GM19463 (cell line): ENCODE measurements around the gene ALG12.

Experiments
- ATAC-seq: cut with Tn5 transposase; IDR thresholded peaks from one replicate; pipeline ENCODE4 v1.9.1; 2021; ENCODE audit warnings: mild to moderate bottlenecking, moderate library complexity; ENCODE audit not compliant: unreplicated experiment

The ALG12 gene

GRCh38 chr22:49958366-49958921 is 40.2 kb upstream of the ALG12 start:
- ATAC-seq = no peak

- no peak for ATAC-seq
Observed at GRCh38 chr22:49957826-49958365, 39.7 kb upstream of the ALG12 start.

GRCh38 chr22:49956914-49957825 is 38.9 kb upstream of the ALG12 start:
- ATAC-seq = no peak

GRCh38 chr22:49956418-49956770 is 38.2 kb upstream of the ALG12 start:
- no peak for ATAC-seq

GRCh38 chr22:49955581-49956417 is 37.6 kb upstream of the ALG12 start:
- no peak for ATAC-seq

GRCh38 chr22:49954991-49955580 is 36.8 kb upstream of the ALG12 start:
- ATAC-seq = no peak

- no peak for ATAC-seq
Observed at GRCh38 chr22:49954354-49954753, 36.1 kb upstream of the ALG12 start.

DNA sequence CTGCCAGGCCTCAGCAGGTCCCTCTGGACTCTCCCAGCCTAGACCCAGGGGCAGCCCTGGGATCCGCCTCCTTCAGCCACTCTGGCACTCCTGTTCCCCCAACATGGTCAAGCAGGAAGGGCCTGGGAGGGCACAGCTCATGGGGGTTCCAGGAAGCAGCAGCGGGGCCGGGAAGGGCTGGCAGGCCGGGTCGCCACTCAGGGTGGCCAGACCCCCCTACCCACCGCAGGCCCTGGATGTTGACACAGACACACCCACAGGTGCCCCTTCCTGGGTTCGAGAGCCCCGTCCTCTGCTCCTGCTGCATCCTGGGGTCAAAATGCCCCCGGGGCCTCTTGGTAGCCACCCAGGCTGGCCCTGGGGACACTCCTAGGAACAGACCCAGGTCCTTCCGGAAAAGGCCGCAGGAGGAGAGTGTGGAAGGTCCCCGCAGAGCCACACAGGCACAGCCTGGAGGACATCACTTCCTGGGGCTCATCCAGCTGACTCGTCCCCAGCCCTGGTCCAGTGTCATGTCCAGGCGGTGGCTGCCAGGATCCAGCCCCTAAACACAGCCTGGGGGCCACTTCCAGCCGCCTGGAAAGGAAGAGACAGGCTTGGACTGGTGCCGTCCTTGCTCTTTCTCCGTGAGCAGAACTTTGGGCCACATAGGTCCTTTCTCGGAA is 35.6 kb upstream of the ALG12 start:
- no peak for ATAC-seq

DNA sequence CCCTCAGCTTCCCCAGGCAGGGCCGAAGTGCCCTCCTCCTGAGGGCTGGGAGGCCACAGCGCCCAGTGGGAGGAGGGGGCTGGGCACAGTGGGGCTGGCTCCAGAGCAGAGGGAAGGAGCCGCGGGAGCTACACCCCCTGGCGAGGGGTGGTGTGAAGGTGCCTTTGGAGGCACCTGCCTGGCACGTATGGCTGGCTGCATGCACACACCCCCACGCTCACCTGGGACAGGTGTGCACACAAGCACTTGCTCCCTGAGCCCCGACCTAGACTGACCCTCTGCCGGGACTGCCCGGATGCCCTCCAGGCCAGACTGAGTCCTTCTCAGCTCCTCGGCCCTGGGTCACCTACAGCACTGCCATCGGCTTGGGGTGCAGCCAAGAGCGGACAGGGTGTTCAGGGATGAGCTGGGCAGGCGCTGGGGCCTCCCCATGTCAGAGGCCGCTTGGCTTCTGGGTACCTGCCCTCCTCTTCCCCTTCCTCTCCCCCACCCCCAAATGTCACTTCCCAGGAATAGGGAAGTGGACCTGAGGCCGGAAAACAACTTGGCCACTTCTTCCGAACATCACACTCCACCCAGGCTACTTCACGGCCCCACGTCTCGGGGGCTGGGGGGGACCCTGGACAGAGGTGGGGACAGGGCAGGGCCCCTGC is 34.9 kb upstream of the ALG12 start:
- ATAC-seq = no peak

DNA sequence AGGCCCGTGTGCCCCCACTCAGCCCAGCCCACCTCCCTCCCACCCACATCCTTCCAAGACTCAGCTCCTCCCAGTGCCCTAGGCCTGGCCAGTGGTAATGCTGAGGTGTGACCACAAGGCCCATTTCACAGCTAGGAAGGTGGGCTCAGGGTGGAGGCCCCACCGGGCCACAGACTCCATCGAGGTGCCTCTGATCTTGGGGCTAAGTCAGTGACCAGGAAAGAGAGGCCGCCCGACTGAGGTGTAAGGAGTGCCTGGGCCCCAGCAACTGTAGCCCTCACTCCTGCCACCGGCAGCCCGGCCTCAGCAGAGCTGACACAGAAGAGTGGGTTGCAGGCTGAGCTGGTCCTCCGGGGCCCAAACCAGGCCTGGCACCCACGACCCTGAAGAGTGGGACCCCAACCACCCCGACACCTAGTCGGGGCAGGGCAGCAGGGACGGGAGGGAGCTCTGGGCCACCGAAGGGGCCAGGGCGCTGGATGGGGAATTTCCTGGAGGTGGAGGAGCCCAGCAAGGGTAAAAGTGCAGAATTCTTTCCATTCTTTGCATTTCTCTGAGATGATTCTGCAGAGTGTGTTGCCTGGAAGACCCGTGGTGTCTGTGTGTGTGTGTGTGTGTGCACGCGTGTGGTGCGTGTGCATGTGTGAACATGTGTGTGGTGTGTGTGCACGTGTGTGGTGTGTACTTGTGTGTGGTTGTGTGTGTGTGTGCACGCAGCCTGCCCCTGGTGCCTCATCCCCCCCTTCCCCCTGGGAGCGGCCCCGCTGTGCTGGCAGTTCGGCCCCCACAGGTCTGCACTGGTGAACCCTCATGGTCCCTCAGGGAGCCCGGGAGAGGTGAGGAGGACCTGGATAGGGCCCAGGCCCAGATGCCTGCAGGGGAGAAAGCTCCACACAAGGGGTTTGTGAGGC is 34.0 kb upstream of the ALG12 start:
- no peak for ATAC-seq

DNA sequence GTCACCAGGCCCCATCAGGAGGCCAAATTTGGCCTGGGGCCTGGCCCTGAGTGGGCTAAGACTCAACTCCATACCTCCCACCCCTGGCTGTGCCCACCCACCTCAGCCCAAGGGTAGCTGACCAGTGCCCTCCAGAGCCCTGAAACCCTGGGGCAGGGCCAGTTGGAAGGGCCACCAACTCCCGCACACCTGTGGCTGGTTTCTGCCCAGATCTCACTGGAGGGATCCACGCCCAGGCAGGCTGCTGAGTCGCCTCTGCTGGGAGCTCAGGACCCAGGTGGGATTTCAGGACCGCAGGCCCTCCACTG is 33.4 kb upstream of the ALG12 start:
- no peak for ATAC-seq

DNA sequence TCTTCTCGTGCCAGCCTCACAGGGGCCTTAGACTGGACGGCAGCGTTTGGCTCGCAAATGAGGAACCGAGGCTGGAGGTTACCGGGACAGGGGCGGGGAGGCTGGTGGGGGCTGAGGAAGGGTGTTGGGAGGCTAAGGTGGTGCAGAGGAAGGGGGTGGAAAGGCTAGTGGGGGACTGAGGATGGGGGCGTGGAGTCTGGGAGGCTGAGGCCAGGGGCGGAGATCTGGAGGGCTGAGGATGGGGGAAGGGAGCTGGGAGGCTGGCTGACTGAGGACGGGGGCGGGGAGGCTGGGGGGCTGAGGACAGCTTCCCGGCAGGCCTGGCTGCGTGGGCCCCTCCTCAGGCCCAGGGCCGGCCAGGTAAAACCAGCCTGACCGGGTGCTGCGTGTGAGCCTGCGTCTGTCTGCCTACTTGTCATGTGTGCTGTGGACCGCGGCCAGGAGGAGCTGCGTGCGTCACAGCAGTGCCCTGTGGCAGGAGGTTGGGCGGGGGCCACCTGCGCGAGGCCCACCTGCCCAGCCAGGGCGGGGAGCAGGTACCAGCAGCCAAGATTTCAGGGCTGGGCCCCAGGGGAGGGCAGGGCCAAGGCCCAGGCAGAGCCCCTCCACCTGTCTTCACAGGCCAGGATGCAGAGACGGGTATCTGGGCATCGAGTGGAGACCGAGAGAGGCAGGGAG is 32.9 kb upstream of the ALG12 start:
- peak; percentile 98 for ATAC-seq

GRCh38 chr22:49950396-49950994 is 32.3 kb upstream of the ALG12 start:
- ATAC-seq = no peak

GRCh38 chr22:49949914-49950292 is 31.7 kb upstream of the ALG12 start:
- no peak for ATAC-seq

DNA sequence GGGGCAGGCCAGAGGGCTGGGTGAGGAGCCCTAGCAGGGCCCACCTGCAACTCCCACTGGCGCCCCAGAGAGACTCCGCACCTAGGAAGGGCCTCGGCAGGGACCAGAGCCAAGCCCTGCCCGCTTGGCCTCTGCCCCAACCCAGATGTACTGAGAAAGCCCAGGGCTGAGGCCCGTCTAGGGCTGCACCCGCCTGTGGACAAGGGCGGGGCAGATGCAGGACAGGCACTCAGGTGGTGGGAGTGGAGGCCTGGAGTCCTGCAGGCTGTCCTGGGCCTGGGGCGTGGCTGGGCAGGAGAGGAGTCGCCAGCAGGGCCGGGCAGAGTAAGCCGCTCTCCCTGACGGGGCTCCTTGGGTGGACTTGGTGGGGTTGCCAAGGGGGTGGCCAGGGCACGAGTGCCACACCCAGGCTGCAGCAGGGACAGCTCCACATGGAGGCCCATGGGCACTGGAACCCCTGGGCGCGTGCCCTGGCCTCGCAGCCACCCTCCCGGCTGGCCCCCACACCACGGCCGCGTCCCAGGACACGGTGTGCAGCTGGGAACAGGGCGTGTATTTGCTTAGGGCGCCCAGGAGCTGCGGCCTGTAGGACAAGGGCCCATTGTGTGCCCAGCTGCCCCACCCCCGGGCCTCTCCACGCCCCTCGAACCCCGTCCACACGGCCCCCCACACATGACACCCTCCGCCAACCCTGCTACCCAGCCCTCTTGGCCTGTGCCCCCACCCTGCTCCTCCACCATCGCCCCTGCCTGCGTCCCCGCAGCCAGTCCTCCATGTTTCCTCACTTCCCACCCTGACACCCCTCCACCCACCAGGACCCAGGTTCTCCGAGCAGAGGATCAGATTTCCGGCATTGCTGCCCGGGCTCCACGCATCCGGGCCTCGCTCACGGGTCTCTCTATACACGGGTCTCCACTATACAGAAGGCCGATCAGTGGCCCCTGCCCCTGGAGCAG is 31.0 kb upstream of the ALG12 start:
- ATAC-seq = no peak

DNA sequence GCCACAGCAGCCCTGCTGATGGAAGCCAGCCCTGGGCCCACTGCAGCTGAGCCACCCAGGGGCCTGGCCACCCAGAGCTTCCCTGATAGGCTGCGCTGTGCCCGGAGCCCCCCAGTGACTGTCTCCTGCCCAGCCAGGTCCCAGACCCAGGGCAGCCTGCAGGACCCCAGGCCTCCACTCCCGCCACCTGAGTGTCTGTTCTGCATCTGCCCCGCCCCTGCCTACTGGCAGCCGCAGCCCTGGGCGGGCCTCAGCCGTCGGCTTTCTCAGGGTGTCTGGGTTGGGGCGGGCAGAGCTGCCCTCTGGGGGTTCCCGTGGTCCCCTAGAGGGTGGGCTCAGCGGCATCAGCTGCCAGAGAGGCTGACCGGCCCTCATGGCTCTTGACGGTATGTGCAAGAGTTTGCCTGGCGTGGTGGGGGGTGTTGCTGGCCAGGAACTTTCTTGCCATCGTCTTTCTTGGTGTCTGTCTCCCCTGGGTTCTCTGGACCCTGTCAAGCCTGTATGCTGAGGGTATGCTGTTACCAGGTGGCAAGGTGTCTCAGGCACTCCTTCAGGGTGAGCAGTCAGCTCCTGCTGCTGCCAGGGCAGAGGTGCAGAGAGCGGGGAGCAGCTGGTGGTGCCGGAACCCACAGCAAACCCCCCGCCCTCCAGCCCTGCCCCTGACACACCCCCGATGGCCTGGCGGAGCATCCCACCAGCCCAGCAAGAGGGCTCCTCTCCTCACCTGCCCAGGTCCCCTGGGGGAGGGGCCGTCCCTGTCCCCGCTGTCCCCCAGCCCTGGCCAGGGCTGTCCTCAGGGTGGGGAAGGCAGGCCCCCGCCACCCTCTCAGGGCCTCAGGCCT is 30.1 kb upstream of the ALG12 start:
- no peak for ATAC-seq
